GM12892 (cell line): ENCODE data around the gene MYL12A.

Source experiments
- POLR2A ChIP-seq: IDR thresholded peaks from 2 replicates; pipeline ENCODE4 v1.6.1; 2011; ENCODE audit warnings: low read depth, low read length, control low read depth
- TAF1 ChIP-seq: IDR thresholded peaks from 2 replicates; pipeline ENCODE4 v1.6.1; 2011; ENCODE audit warnings: low read depth, mild to moderate bottlenecking, control low read depth, low read length, borderline replicate concordance

DNA sequence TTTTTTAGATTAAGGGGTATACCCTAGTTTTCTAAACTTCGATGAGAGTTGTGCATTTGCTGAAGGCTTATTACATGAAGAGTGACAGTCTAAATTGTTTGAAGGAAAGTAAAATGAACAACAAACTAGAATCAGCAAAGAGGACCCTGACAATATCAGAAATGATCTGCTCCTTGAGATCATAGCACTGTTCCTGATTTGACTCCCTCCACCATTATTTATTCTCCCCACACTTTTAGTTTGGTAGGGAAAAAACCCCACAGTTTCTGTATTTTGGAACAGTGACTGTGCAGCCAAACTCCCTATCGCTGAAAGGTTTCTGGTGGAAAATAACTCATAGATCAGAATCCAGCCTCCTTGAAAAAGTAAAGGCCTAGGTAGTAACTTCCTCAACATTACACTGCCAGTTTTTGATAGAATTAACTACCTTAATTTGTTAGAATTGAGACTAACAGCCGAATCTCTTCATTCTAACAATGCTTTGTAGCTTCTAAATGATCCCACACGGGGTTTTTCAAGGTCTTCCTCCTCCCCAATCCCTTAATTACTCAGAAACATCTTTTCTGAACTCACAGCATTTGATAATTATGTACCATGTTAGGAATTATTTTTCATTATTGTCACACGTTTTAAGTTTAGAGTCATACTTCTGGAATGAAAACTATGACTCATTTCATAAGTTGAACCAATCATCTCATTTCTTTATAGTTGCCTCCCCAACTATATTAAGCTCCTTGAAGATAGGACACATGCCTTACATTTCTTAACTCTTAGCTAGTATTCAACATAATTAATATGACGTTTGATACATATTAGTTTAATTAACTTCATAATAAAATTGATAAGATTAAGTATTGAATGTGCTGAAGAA, 2.9 kb downstream of the MYL12A start:
- TF ChIP-seq TAF1 (no peak), POLR2A (no peak; the same call in none of the 2 replicates)
